Gastrocnemius medialis (tissue), 4 donors: ENCODE results near the gene INPP4A. TPM values are rescaled to one million over a fixed set of nuclear protein-coding genes. Genes with fewer than 3 reads are reported as not detected.

Experiments used
- ATAC-seq, 2 donors: fragments of 150-250 bp; one replicate each; pipeline ENCODE4 v1.9.1; 2016
- DNase-seq, 2 donors: peaks; one replicate each; pipeline ENCODE4 v3.0.0-alpha.2; 2019
- H3K27ac ChIP-seq, 4 donors: fragments of 200-600 bp; sonication (generic); 1 replicate in 1 of 4; 2 replicates in 3 of 4; pipeline ENCODE4 v1.5.1; 2016 to 2018; ENCODE audit warnings: mild to moderate bottlenecking in 2 of 4, moderate library complexity in 1 of 4
- H3K27me3 ChIP-seq, 3 donors: fragments of 200-600 bp; sonication (generic) in 2 of 3; 1 replicate in 1 of 3; 2 replicates in 2 of 3; pipeline versions ENCODE4 v1.5.1 to v1.6.0; 2016 to 2019; ENCODE audit warnings: mild to moderate bottlenecking in 1 of 3, moderate library complexity in 1 of 3
- H3K36me3 ChIP-seq, 2 donors: fragments of 200-600 bp; sonication (generic) in 1 of 2; one replicate each; pipeline ENCODE4 v1.5.1; 2017 to 2018
- H3K4me1 ChIP-seq, 2 donors: fragments of 200-600 bp; sonication (generic) in 1 of 2; one replicate each; pipeline ENCODE4 v1.5.1; 2016 to 2017; ENCODE audit warnings: mild to moderate bottlenecking in 2 of 2
- H3K4me3 ChIP-seq, 4 donors: fragments of 200-600 bp; sonication (generic) in 3 of 4; 1 replicate in 1 of 4; 2 replicates in 3 of 4; pipeline ENCODE4 v1.5.1; 2016 to 2019; ENCODE audit warnings: mild to moderate bottlenecking in 2 of 4
- H3K9me3 ChIP-seq, 3 donors: fragments of 200-600 bp; sonication (generic) in 2 of 3; 1 replicate in 1 of 3; 2 replicates in 2 of 3; pipeline ENCODE4 v1.5.1; 2016 to 2019
- CTCF ChIP-seq, 5 experiments: fragments of 450-650 bp in 3 of 5; fragments of 200-600 bp in 2 of 5; sonication (generic) in 2 of 5; IDR thresholded peaks in 4 of 5; conservative IDR thresholded peaks in 1 of 5; 1 replicate in 4 of 5; 2 replicates in 1 of 5; pipeline ENCODE4 v1.5.1; 2016 to 2019; ENCODE audit warnings: antibody characterized with exemption in 5 of 5, mild to moderate bottlenecking in 3 of 5, moderate library complexity in 3 of 5
- POLR2A ChIP-seq, 2 donors: fragments of 450-650 bp; IDR thresholded peaks; one replicate each; pipeline ENCODE4 v1.6.1; 2017; ENCODE audit warnings: antibody characterized with exemption in 2 of 2, mild to moderate bottlenecking in 2 of 2, moderate library complexity in 2 of 2
- in situ Hi-C, 4 donors: fragments of 200-750 bp; cut with MboI; loops; one replicate each; pipeline versions ENCODE4 v1.15.0 to v1.8.0; 2017; ENCODE audit warnings: low sequenced_read_pairs in 4 of 4
- intact Hi-C: fragments of 100-400 bp; cut with DNase I; formaldehyde crosslinking; loops from one replicate; pipeline ENCODE4 v1.15.1; 2023; ENCODE audit warnings: low total_unique reads
- total RNA-seq, 4 donors: library from RNA; depleted of rRNA; stranded (reverse); fragments of >200 nt; gene quantifications; one replicate each; pipeline versions ENCODE4 v1.1.0 to v1.2.3, GENCODE V29; 2016

Gene INPP4A
- total RNA-seq, 4 donors from 2014 or later, result 9.8 to 19.6 (median 16.0) TPM

- H3K4me1 ChIP-seq, result no peaks in the 10 kb centered on the region
- H3K4me3 ChIP-seq, result no peak overlapping the region
- ATAC-seq, result no peak
- in situ Hi-C loops, result loop anchor here in 1 of 4 donors (25.0 kb wide), 1 partner anchor 160 kb away; no protein-coding TSS in a partner anchor
- TF ChIP-seq POLR2A (IDR thresholded peaks at IDR 0.05) (no peak), CTCF (IDR thresholded peaks at IDR 0.05 in 4 of 5, conservative IDR thresholded peaks at IDR 0.05 in 1 of 5) (no peak)
- no peak overlapping the region for H3K27ac ChIP-seq
- H3K9me3 ChIP-seq, result no peaks in the 10 kb centered on the region
- H3K27me3 ChIP-seq, result no peaks in the 10 kb centered on the region
- H3K36me3 ChIP-seq, result peaks cover 0 to 38% of the 10 kb centered on the region in 2 donors
- DNase-seq, result no peak
- intact Hi-C loops, result loop anchor here (10.0 kb wide), 1 partner anchor 1888 kb away; no protein-coding TSS in a partner anchor
Measured at GRCh38 chr2:98572676-98573075, 128.0 kb downstream of the INPP4A start.

- intact Hi-C loops (loop anchor here (10.0 kb wide), 1 partner anchor 1889 kb away; no protein-coding TSS in a partner anchor), in situ Hi-C loops (loop anchor here in 1 of 4 donors (25.0 kb wide), 1 partner anchor 161 kb away; no protein-coding TSS in a partner anchor)
- no peak for ATAC-seq
- Histone ChIP-seq H3K4me3 (no peak overlapping the region), H3K36me3 (peaks cover 0 to 38% of the 10 kb centered on the region in 2 donors), H3K4me1 (no peaks in the 10 kb centered on the region), H3K9me3 (no peaks in the 10 kb centered on the region), H3K27ac (no peak overlapping the region), H3K27me3 (no peaks in the 10 kb centered on the region)
- TF ChIP-seq POLR2A (IDR thresholded peaks at IDR 0.05), result no peak
- no peak for TF ChIP-seq CTCF (IDR thresholded peaks at IDR 0.05 in 4 of 5, conservative IDR thresholded peaks at IDR 0.05 in 1 of 5)
- no peak for DNase-seq
Measured at GRCh38 chr2:98573426-98573825, 128.8 kb downstream of the INPP4A start.

DNA sequence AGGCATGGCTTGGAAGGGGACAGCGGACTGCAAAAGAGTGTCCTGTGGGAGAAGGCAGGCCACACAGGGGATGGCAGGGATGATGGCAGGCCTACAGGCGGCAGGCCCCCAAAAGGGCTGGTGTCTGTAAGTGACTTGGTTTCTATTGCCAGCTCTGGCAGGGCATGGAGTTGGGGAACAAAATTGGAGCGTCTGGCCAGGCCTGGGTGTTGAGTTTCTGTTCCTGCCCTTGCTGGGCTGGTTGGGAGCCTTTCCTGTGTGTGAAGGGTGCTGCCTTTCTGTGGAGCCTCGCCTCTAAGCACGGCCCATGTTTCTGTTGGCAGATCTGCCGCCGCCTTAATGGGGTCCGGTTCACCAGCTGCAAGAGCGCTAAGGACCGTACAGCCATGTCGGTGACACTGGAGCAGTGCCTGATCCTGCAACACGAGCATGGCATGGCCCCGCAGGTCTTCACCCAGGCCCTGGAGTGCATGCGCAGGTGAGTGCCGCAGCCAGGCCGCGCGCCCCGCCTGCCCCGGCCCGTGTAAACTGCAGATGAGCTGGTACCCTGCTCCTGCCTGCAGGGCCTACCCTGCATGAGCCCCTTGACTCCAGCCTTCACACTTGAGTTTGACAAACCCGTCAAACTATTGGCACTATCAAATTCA lies 132.1 kb downstream of the INPP4A start:
- no peak overlapping the region for H3K27ac ChIP-seq
- H3K36me3 ChIP-seq, result peaks cover 0 to 25% of the 10 kb centered on the region in 2 donors
- H3K4me1 ChIP-seq, result no peaks in the 10 kb centered on the region
- TF ChIP-seq POLR2A (IDR thresholded peaks at IDR 0.05) (no peak), CTCF (IDR thresholded peaks at IDR 0.05 in 4 of 5, conservative IDR thresholded peaks at IDR 0.05 in 1 of 5) (no peak)
- no peak overlapping the region for H3K4me3 ChIP-seq
- H3K27me3 ChIP-seq, result no peaks in the 10 kb centered on the region
- intact Hi-C loops, result loop anchor here (10.0 kb wide), 1 partner anchor 1892 kb away; no protein-coding TSS in a partner anchor
- in situ Hi-C loops, result no loop called here
- no peaks in the 10 kb centered on the region for H3K9me3 ChIP-seq
- DNase-seq (no peak), ATAC-seq (no peak)

- Histone ChIP-seq H3K27me3 (no peaks in the 10 kb centered on the region), H3K4me1 (no peaks in the 10 kb centered on the region), H3K27ac (no peak overlapping the region), H3K9me3 (no peaks in the 10 kb centered on the region), H3K4me3 (no peak overlapping the region), H3K36me3 (peaks cover 0 to 26% of the 10 kb centered on the region in 2 donors)
- intact Hi-C loops (loop anchor here (10.0 kb wide), 1 partner anchor 1893 kb away; no protein-coding TSS in a partner anchor), in situ Hi-C loops (no loop called here)
- no peak for TF ChIP-seq POLR2A (IDR thresholded peaks at IDR 0.05)
- no peak for DNase-seq
- no peak for ATAC-seq
Measured at GRCh38 chr2:98577313-98577712, 132.7 kb downstream of the INPP4A start.

DNA sequence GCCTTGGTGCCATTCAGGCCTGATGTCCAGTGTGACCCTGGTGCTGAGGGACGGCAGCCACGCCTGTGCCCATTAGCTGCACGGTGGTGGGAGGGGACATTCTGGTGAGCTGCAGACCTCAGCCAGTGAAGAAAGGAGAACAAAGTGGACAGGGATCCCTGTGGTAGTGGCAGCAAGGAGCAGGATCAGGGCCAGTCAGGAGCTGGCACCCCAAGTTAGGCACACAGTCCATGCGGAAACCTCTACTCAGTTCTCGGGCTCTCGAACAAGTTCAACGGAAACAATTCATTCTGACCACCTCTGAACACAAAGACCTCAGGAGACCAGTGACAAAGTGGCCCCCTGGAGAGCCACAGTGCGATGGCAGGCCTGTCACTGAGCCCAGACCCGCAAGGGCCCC lies 133.6 kb downstream of the INPP4A start:
- in situ Hi-C loops (no loop called here), intact Hi-C loops (loop anchor here (10.0 kb wide), 1 partner anchor 1893 kb away; no protein-coding TSS in a partner anchor)
- H3K27ac ChIP-seq, result no peak overlapping the region

More for the DNA sequence above, 133.6 kb downstream of the INPP4A start:
- Histone ChIP-seq H3K4me1 (no peaks in the 10 kb centered on the region), H3K27me3 (no peaks in the 10 kb centered on the region), H3K9me3 (no peaks in the 10 kb centered on the region), H3K36me3 (peaks cover 0 to 29% of the 10 kb centered on the region in 2 donors), H3K4me3 (no peak overlapping the region)
- TF ChIP-seq POLR2A (IDR thresholded peaks at IDR 0.05), result no peak
- TF ChIP-seq CTCF (IDR thresholded peaks at IDR 0.05 in 4 of 5, conservative IDR thresholded peaks at IDR 0.05 in 1 of 5), result no peak
- no peak for ATAC-seq
- DNase-seq, result no peak
